Measurements from ENCODE around the gene PIP4K2A.

The PIP4K2A gene

GRCh38 chr10:22640359-22640758, 74.0 kb downstream of the PIP4K2A start:
- DNase-seq (ENCODE audit: low spot score) (no peak), FAIRE-seq (no peak)

- DNase-seq (ENCODE audit: low spot score) (no peak), FAIRE-seq (no peak)
Measured at GRCh38 chr10:22638863-22639262, 75.5 kb downstream of the PIP4K2A start.

GRCh38 chr10:22637491-22637890, 76.9 kb downstream of the PIP4K2A start:
- FAIRE-seq (no peak), DNase-seq (ENCODE audit: low spot score) (no peak)

- FAIRE-seq: no peak
- DNase-seq (ENCODE audit: low spot score): no peak
Measured at GRCh38 chr10:22635650-22636049, 78.7 kb downstream of the PIP4K2A start.

GRCh38 chr10:22634606-22635459, 79.5 kb downstream of the PIP4K2A start:
- DNase-seq (ENCODE audit: low spot score) (no peak), FAIRE-seq (no peak)

- FAIRE-seq (no peak), DNase-seq (ENCODE audit: low spot score) (no peak)
Measured at GRCh38 chr10:22634093-22634492, 80.3 kb downstream of the PIP4K2A start.

- FAIRE-seq (no peak), DNase-seq (ENCODE audit: low spot score) (no peak)
Measured at GRCh38 chr10:22633528-22633927, 80.8 kb downstream of the PIP4K2A start.

GRCh38 chr10:22633106-22633505, 81.3 kb downstream of the PIP4K2A start:
- DNase-seq (ENCODE audit: low spot score) (no peak), FAIRE-seq (no peak)

- FAIRE-seq (no peak), DNase-seq (ENCODE audit: low spot score) (no peak)
Measured at GRCh38 chr10:22631646-22632278, 82.6 kb downstream of the PIP4K2A start.

GRCh38 chr10:22631185-22631584, 83.2 kb downstream of the PIP4K2A start:
- FAIRE-seq: no peak
- no peak for DNase-seq (ENCODE audit: low spot score)

- FAIRE-seq (no peak), DNase-seq (ENCODE audit: low spot score) (no peak)
Measured at GRCh38 chr10:22630234-22631174, 83.9 kb downstream of the PIP4K2A start.

- no peak for DNase-seq (ENCODE audit: low spot score)
- FAIRE-seq: no peak
Measured at GRCh38 chr10:22629852-22630233, 84.5 kb downstream of the PIP4K2A start.

- FAIRE-seq: no peak
- DNase-seq (ENCODE audit: low spot score): no peak
Measured at GRCh38 chr10:22629126-22629525, 85.3 kb downstream of the PIP4K2A start.

GRCh38 chr10:22628309-22628708, 86.1 kb downstream of the PIP4K2A start:
- FAIRE-seq: no peak

GRCh38 chr10:22626784-22627183, 87.6 kb downstream of the PIP4K2A start:
- no peak for FAIRE-seq

More at GRCh38 chr10:22628309-22628708, 86.1 kb downstream of the PIP4K2A start:
- no peak for DNase-seq (ENCODE audit: low spot score)

GRCh38 chr10:22625516-22626290, 88.7 kb downstream of the PIP4K2A start:
- FAIRE-seq (no peak), DNase-seq (ENCODE audit: low spot score) (no peak)

More at GRCh38 chr10:22626784-22627183, 87.6 kb downstream of the PIP4K2A start:
- DNase-seq (ENCODE audit: low spot score): no peak

GRCh38 chr10:22624287-22624738, 90.1 kb downstream of the PIP4K2A start:
- no peak for FAIRE-seq

GRCh38 chr10:22623633-22624253, 90.6 kb downstream of the PIP4K2A start:
- FAIRE-seq: no peak
- no peak for DNase-seq (ENCODE audit: low spot score)

More at GRCh38 chr10:22624287-22624738, 90.1 kb downstream of the PIP4K2A start:
- DNase-seq (ENCODE audit: low spot score): peak; percentile 53

GRCh38 chr10:22622242-22622806, 92.1 kb downstream of the PIP4K2A start:
- DNase-seq (ENCODE audit: low spot score) (no peak), FAIRE-seq (no peak)

- no peak for DNase-seq (ENCODE audit: low spot score)
- no peak for FAIRE-seq
Measured at GRCh38 chr10:22621726-22622125, 92.7 kb downstream of the PIP4K2A start.
